Astrocyte (in vitro differentiated cells and primary cell): Measurements from ENCODE around the gene ANKRD11. TPM values are rescaled to one million over a fixed set of nuclear protein-coding genes. Genes with fewer than 3 reads are reported as not detected.
"Not testable (repeated sequence)": the region's sequence is repeated elsewhere in the genome, so short reads cannot be mapped to it uniquely, and the experiment has no call there.

ENCODE experiments used
- DNase-seq: peaks from one replicate; pipeline ENCODE4 v3.0.0-alpha.2; 2010; ENCODE audit warnings: low read depth
- FAIRE-seq: peaks from 2 replicates; lab custom pipeline; 2011; peaks lifted over from hg19 to GRCh38; lab: Jason Lieb, UNC
- H2AFZ ChIP-seq: 2 replicates; pipeline ENCODE4 v1.6.0; 2012; ENCODE audit warnings: low read depth, low read length, inconsistent platforms
- H3K27ac ChIP-seq: 2 replicates; pipeline ENCODE4 v1.5.1; 2011; ENCODE audit warnings: low read depth, low read length, inconsistent platforms
- H3K27me3 ChIP-seq: 2 replicates; pipeline ENCODE4 v1.6.0; 2011; ENCODE audit warnings: low read length, inconsistent platforms; ENCODE audit not compliant: insufficient read depth
- H3K36me3 ChIP-seq: 2 replicates; pipeline ENCODE4 v1.5.1; 2011; ENCODE audit warnings: low read length, inconsistent platforms; ENCODE audit not compliant: insufficient read depth
- H3K4me1 ChIP-seq: 2 replicates; pipeline ENCODE4 v1.5.1; 2011; ENCODE audit warnings: low read length, inconsistent platforms; ENCODE audit not compliant: insufficient read depth
- H3K4me2 ChIP-seq: 2 replicates; pipeline ENCODE4 v1.6.0; 2012; ENCODE audit warnings: low read length, inconsistent platforms
- H3K4me3 ChIP-seq: 2 replicates; pipeline ENCODE4 v1.5.1; 2011; ENCODE audit warnings: low read depth, mild to moderate bottlenecking, low read length, inconsistent platforms; ENCODE audit not compliant: insufficient read depth
- H3K79me2 ChIP-seq: 2 replicates; pipeline ENCODE4 v1.6.0; 2012; ENCODE audit warnings: mild to moderate bottlenecking, low read length, inconsistent platforms; ENCODE audit not compliant: insufficient read depth
- H3K9ac ChIP-seq: 2 replicates; pipeline ENCODE4 v1.6.0; 2012; ENCODE audit warnings: mild to moderate bottlenecking, low read length, inconsistent platforms
- H3K9me3 ChIP-seq: 2 replicates; pipeline ENCODE4 v1.5.1; 2012; ENCODE audit warnings: low read depth, mild to moderate bottlenecking, low read length, inconsistent platforms; ENCODE audit not compliant: insufficient read depth
- H4K20me1 ChIP-seq: 2 replicates; pipeline ENCODE4 v1.6.0; 2012; ENCODE audit warnings: low read length, inconsistent platforms; ENCODE audit not compliant: insufficient read depth
- H3K27ac Mint-ChIP-seq: one replicate; pipeline ENCODE4 v1.8.0; 2021; ENCODE audit warnings: mild to moderate bottlenecking, mixed read lengths; ENCODE audit not compliant: unreplicated experiment
- H3K27me3 Mint-ChIP-seq: one replicate; pipeline ENCODE4 v1.8.0; 2021; ENCODE audit warnings: low read depth, mixed read lengths; ENCODE audit not compliant: unreplicated experiment
- H3K36me3 Mint-ChIP-seq: one replicate; pipeline ENCODE4 v1.8.0; 2021; ENCODE audit warnings: low read depth, mixed read lengths; ENCODE audit not compliant: unreplicated experiment
- H3K4me1 Mint-ChIP-seq: one replicate; pipeline ENCODE4 v1.8.0; 2021; ENCODE audit warnings: low read depth, mixed read lengths; ENCODE audit not compliant: unreplicated experiment
- H3K4me3 Mint-ChIP-seq: one replicate; pipeline ENCODE4 v1.8.0; 2021; ENCODE audit warnings: mild to moderate bottlenecking, moderate library complexity, mixed read lengths; ENCODE audit not compliant: unreplicated experiment
- H3K9me3 Mint-ChIP-seq: one replicate; pipeline ENCODE4 v1.8.0; 2021; ENCODE audit warnings: mild to moderate bottlenecking, mixed read lengths; ENCODE audit not compliant: unreplicated experiment
- EZH2 ChIP-seq: IDR thresholded peaks from 2 replicates; pipeline ENCODE4 v1.6.1; 2012; ENCODE audit warnings: mild to moderate bottlenecking, low read length, inconsistent platforms; ENCODE audit not compliant: insufficient read depth
- total RNA-seq: library from RNA; stranded (reverse); gene quantifications from 2 replicates; pipeline ENCODE4 v1.2.1, GENCODE V29; 2021
- TF ChIP-seq, protein P1 (sequence below): IDR thresholded peaks from 2 replicates; pipeline ENCODE4 v1.5.1; 2011; ENCODE audit warnings: low read depth, mild to moderate bottlenecking, inconsistent platforms, low read length, moderate library complexity; ENCODE audit not compliant: insufficient read depth

The ANKRD11 gene
- total RNA-seq, 1 donor from 2014 or later = 213 TPM

DNA sequence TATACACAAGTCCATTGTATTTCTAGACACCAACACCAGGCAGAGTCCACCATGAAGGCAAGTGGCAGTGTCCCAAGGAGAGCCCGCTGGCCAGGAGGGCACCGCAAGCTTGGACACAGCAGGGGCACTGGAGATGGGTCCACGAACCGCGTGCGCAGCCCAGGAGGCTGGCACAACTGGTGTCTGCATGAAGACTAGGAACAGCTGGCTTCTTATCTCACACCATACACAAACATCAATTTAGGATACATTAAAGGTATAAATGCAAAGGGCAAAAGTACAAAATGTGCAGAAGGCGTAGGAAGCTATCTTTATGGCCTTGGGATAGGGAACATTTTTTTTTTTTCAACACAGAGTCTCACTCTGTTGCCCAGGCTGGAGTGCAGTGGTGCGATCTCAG lies 52.4 kb downstream of the ANKRD11 start:
- Histone ChIP-seq H3K79me2 (peaks cover 100% of the 10 kb centered on the region), H4K20me1 (peaks cover 97% of the 10 kb centered on the region), H3K27ac (no peak overlapping the region), H2AFZ (no peak overlapping the region), H3K9me3 (no peaks in the 10 kb centered on the region), H3K27me3 (no peaks in the 10 kb centered on the region), H3K9ac (no peak overlapping the region), H3K36me3 (no peaks in the 10 kb centered on the region), H3K4me3 (no peak overlapping the region), H3K4me2 (no peak overlapping the region), H3K4me1 (peaks cover 12% of the 10 kb centered on the region)
- peaks cover 55% of the 10 kb centered on the region for H3K4me1 Mint-ChIP-seq
- H3K27ac Mint-ChIP-seq = no peak overlapping the region
- no peak for DNase-seq
- no peak for TF ChIP-seq EZH2
- TF ChIP-seq, protein P1, sequence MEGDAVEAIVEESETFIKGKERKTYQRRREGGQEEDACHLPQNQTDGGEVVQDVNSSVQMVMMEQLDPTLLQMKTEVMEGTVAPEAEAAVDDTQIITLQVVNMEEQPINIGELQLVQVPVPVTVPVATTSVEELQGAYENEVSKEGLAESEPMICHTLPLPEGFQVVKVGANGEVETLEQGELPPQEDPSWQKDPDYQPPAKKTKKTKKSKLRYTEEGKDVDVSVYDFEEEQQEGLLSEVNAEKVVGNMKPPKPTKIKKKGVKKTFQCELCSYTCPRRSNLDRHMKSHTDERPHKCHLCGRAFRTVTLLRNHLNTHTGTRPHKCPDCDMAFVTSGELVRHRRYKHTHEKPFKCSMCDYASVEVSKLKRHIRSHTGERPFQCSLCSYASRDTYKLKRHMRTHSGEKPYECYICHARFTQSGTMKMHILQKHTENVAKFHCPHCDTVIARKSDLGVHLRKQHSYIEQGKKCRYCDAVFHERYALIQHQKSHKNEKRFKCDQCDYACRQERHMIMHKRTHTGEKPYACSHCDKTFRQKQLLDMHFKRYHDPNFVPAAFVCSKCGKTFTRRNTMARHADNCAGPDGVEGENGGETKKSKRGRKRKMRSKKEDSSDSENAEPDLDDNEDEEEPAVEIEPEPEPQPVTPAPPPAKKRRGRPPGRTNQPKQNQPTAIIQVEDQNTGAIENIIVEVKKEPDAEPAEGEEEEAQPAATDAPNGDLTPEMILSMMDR = no peak
- no peak for FAIRE-seq
- no peak overlapping the region for H3K4me3 Mint-ChIP-seq
- peaks cover 9% of the 10 kb centered on the region for H3K36me3 Mint-ChIP-seq
- no peaks in the 10 kb centered on the region for H3K27me3 Mint-ChIP-seq
- H3K9me3 Mint-ChIP-seq = no peaks in the 10 kb centered on the region

DNA sequence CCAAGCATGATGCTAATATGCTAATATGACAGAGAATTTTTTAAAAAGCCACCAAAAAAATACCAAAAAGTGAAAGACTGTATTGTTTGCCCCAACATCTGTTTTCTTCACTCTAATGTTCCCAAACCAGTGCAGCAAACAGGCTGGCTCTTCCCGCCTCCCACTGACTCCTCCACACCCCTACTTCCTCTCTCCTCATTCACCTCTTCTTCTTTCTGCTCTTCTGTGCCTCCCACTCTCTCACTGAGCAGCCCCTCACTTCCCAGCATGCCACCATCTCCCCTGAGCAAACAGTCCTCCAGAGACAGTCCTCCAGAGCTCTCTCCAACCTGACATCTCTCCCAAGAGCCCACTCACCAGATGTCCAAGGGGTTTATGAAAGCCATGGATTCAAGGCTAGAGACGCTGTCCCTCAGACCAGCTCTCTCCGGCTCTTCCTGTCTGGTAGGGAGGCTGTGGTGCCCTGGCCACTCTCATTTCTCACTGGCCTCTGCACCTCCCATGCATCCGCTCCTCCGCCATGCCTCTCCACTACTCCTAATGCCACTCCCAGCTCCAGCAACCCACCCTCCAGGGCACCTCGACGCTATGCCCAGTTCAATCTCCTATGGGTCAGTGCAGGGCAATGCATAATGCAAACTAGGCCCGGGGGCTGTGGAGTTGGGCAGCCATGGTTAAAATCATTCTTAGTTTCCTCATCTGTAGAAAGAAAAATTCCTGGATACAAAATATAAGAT lies 52.9 kb downstream of the ANKRD11 start:
- peaks cover 97% of the 10 kb centered on the region for H4K20me1 ChIP-seq
- peaks cover 50% of the 10 kb centered on the region for H3K4me1 Mint-ChIP-seq
- DNase-seq = no peak
- H3K4me1 ChIP-seq = peaks cover 8% of the 10 kb centered on the region
- H3K79me2 ChIP-seq = peaks cover 100% of the 10 kb centered on the region
- H3K36me3 ChIP-seq = no peaks in the 10 kb centered on the region
- H3K4me3 Mint-ChIP-seq = peak overlapping the region; percentile 52
- no peaks in the 10 kb centered on the region for H3K27me3 ChIP-seq
- H3K27me3 Mint-ChIP-seq = no peaks in the 10 kb centered on the region
- H3K36me3 Mint-ChIP-seq = peaks cover 9% of the 10 kb centered on the region
- H3K27ac Mint-ChIP-seq = peak overlapping the region; percentile 67
- H3K9me3 Mint-ChIP-seq = no peaks in the 10 kb centered on the region
- H3K4me3 ChIP-seq = no peak overlapping the region
- FAIRE-seq = no peak
- H3K9me3 ChIP-seq = no peaks in the 10 kb centered on the region
- H3K9ac ChIP-seq = no peak overlapping the region
- no peak overlapping the region for H2AFZ ChIP-seq
- no peak overlapping the region for H3K4me2 ChIP-seq
- TF ChIP-seq, protein P1 = no peak
- no peak for TF ChIP-seq EZH2
- no peak overlapping the region for H3K27ac ChIP-seq

DNA sequence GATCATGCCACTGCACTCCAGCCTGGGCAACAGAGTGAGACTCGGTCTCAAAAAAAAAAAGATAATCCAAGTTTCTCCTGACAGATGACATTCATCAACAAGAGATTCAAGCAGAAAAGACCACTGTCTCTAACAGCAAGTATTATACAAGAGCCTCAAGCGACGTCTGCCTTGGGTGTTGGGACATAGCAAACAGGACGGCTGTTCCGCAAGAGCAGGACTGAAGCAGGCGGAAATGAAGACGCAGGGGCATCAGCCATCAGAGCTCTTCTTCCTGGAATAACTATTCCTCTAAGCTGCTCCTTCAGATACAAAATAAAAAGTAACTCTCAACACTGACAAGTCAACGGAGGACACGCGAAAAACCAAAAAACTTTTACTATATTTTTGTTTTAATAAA lies 54.0 kb downstream of the ANKRD11 start:
- Mint-ChIP-seq H3K36me3 (peaks cover 9% of the 10 kb centered on the region), H3K27ac (no peak overlapping the region), H3K4me1 (peaks cover 42% of the 10 kb centered on the region), H3K4me3 (peak overlapping the region; percentile 15), H3K9me3 (no peaks in the 10 kb centered on the region), H3K27me3 (no peaks in the 10 kb centered on the region)
- Histone ChIP-seq H2AFZ (no peak overlapping the region), H4K20me1 (peaks cover 99% of the 10 kb centered on the region), H3K27ac (no peak overlapping the region), H3K4me1 (peaks cover 12% of the 10 kb centered on the region), H3K79me2 (peaks cover 100% of the 10 kb centered on the region), H3K27me3 (no peaks in the 10 kb centered on the region), H3K9me3 (no peaks in the 10 kb centered on the region), H3K36me3 (no peaks in the 10 kb centered on the region), H3K9ac (no peak overlapping the region), H3K4me2 (no peak overlapping the region), H3K4me3 (no peak overlapping the region)
- DNase-seq = no peak
- TF ChIP-seq, protein P1 = no peak
- no peak for TF ChIP-seq EZH2
- no peak for FAIRE-seq

DNA sequence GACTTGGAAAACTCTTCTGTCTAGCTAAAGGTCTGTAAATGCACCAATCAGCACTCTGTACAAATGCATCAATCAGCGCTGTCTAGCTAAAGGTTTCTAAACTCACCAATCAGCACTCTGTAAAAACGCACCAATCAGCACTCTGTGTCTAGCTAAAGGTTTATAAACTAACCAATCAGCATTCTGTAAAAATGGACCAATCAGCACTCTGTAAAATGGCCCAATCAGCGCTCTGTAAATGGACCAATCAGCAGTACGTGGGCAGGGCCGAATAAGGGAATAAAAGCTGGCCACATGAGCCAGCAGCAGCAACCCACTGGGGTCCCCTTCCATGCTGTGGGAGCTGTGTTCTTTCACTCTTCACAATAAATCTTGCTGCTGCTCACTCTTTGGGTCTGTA lies 55.3 kb downstream of the ANKRD11 start:
- peaks cover 19% of the 10 kb centered on the region for H3K4me1 ChIP-seq
- H3K4me3 ChIP-seq, H3K27ac Mint-ChIP-seq, H3K9ac ChIP-seq, H3K9me3 Mint-ChIP-seq, H2AFZ ChIP-seq, FAIRE-seq, H3K36me3 ChIP-seq, H3K4me3 Mint-ChIP-seq, H3K27ac ChIP-seq, H3K9me3 ChIP-seq, H3K36me3 Mint-ChIP-seq, DNase-seq, H3K4me2 ChIP-seq, H3K27me3 Mint-ChIP-seq, H3K27me3 ChIP-seq: not testable (repeated sequence)
- H3K4me1 Mint-ChIP-seq = peaks cover 31% of the 10 kb centered on the region
- H4K20me1 ChIP-seq = peaks cover 98% of the 10 kb centered on the region
- peaks cover 98% of the 10 kb centered on the region for H3K79me2 ChIP-seq
